ENCODE results near the gene DENND2D.

DENND2D gene

DNA sequence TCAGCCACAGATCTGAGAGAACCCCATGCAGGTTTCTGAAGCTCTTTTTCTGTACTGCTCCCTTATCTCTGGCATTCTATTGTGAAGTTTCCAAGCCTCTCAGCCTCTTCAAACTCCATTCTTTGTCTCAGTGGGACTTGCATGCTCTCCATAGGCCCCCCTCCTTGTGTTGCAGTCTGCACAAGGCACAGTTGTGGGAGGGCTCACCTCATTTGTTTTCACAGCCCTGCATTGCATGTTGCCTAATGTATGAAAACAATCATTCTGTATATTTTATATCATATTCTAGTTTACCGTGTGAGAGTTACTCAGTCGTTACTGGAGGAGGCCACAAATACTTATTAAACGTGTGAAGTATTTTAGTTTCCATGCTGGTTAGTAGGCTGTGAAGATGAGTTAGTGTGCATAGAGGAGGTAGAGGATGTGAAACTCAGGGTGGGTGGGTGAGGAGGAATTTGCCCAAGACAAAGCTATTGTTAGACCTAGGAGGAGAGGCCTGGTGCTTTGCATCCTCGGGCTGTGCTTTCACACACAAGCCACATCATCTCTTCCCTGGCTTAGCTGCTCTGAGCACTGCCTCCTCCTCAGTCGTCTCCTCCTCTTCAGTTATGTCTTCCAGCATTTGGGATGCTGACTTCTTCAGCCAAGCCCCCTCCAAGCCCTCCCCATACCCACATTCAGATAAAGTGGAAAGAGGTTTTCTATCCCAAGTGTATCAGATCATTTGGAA is 19.3 kb upstream of the DENND2D start:
- Histone ChIP-seq H3F3A (ENCODE audit: insufficient read depth, low read length) (peaks cover 29% of the 10 kb centered on the region), H3K4me3 (ENCODE audit: low read depth, low read length, poor library complexity, severe bottlenecking) (peak overlapping the region; percentile 20), H3K27ac (ENCODE audit: low read depth, low read length, poor library complexity, severe bottlenecking) (peak overlapping the region; percentile 100), H3K4me2 (ENCODE audit: low read length) (peak overlapping the region; percentile 57), H3K9ac (ENCODE audit: low read length) (peak overlapping the region; percentile 92), H3K9me2 (ENCODE audit: low read depth, low read length) (no peaks in the 10 kb centered on the region), H3K79me2 (ENCODE audit: insufficient read depth, low read length) (no peaks in the 10 kb centered on the region), H4K20me1 (ENCODE audit: insufficient read depth, low read length) (no peaks in the 10 kb centered on the region), H2AFZ (ENCODE audit: low read length) (no peak overlapping the region), H3K4me1 (ENCODE audit: insufficient read depth, low read length, severe bottlenecking) (peaks cover 100% of the 10 kb centered on the region), H3K36me3 (ENCODE audit: insufficient read depth, low read length) (no peaks in the 10 kb centered on the region), H3K9me3 (ENCODE audit: low read length) (no peaks in the 10 kb centered on the region), H3K27me3 (ENCODE audit: insufficient read depth, low read length) (no peaks in the 10 kb centered on the region)
- TF ChIP-seq, protein P1, sequence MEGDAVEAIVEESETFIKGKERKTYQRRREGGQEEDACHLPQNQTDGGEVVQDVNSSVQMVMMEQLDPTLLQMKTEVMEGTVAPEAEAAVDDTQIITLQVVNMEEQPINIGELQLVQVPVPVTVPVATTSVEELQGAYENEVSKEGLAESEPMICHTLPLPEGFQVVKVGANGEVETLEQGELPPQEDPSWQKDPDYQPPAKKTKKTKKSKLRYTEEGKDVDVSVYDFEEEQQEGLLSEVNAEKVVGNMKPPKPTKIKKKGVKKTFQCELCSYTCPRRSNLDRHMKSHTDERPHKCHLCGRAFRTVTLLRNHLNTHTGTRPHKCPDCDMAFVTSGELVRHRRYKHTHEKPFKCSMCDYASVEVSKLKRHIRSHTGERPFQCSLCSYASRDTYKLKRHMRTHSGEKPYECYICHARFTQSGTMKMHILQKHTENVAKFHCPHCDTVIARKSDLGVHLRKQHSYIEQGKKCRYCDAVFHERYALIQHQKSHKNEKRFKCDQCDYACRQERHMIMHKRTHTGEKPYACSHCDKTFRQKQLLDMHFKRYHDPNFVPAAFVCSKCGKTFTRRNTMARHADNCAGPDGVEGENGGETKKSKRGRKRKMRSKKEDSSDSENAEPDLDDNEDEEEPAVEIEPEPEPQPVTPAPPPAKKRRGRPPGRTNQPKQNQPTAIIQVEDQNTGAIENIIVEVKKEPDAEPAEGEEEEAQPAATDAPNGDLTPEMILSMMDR (IDR thresholded peaks at IDR 0.05; ENCODE audit: low read length) = no peak
- no peak for TF ChIP-seq EZH2 (IDR thresholded peaks at IDR 0.05; ENCODE audit: borderline replicate concordance, low read length)

DNA sequence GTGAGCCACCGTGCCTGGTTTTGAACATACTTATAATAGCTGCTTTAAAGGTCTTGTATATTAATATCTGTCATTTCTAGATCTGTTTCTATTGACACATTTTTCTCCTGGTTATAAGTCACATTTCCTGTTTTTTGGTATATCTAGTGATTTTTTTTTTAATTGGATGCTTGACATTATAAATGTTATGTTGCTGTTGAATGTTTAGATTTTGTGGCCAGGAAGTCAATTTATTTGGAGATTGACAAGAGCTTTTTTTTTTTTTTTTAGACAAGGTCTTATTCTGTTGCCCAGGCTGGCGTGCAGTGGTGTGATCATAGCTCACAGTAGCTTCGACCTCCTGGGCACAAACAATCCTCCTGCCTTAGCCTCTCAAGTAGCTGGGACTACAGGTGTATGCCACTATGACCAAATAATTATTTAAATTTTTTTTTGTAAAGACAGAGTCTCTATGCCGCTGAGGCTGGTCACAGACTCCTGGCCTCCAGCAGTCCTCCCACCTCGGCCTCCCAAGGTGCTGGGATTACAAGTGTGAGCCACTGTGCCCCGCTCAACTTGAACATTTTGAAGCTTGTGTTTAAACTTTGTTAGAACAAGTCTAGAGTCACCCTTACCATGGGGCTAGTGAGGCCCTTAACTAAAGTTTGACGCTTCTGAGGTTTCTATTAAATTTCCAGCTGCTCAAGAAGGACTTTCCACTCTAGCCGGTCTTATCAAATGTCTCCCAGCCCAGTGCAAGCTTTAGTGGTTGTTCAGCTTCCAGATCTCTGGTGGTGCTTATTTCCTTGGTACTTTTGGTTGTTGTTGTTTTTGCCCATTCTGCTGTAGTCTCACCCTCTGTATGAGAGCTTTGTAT is 18.5 kb upstream of the DENND2D start:
- peak overlapping the region; percentile 92 for H3K9ac ChIP-seq (ENCODE audit: low read length)
- H3K9me3 ChIP-seq (ENCODE audit: low read length) = no peaks in the 10 kb centered on the region
- H3K4me2 ChIP-seq (ENCODE audit: low read length) = peak overlapping the region; percentile 57
- no peaks in the 10 kb centered on the region for H3K27me3 ChIP-seq (ENCODE audit: insufficient read depth, low read length)
- TF ChIP-seq EZH2 (IDR thresholded peaks at IDR 0.05; ENCODE audit: borderline replicate concordance, low read length) = no peak
- TF ChIP-seq, protein P1 (IDR thresholded peaks at IDR 0.05; ENCODE audit: low read length) = no peak
- peak overlapping the region; percentile 100 for H3K27ac ChIP-seq (ENCODE audit: low read depth, low read length, poor library complexity, severe bottlenecking)
- no peak overlapping the region for H2AFZ ChIP-seq (ENCODE audit: low read length)
- H3F3A ChIP-seq (ENCODE audit: insufficient read depth, low read length) = peaks cover 30% of the 10 kb centered on the region
- H3K4me1 ChIP-seq (ENCODE audit: insufficient read depth, low read length, severe bottlenecking) = peaks cover 100% of the 10 kb centered on the region
- H4K20me1 ChIP-seq (ENCODE audit: insufficient read depth, low read length) = no peaks in the 10 kb centered on the region
- no peaks in the 10 kb centered on the region for H3K9me2 ChIP-seq (ENCODE audit: low read depth, low read length)
- H3K79me2 ChIP-seq (ENCODE audit: insufficient read depth, low read length) = no peaks in the 10 kb centered on the region
- H3K36me3 ChIP-seq (ENCODE audit: insufficient read depth, low read length) = no peaks in the 10 kb centered on the region
- peak overlapping the region; percentile 14 for H3K4me3 ChIP-seq (ENCODE audit: low read depth, low read length, poor library complexity, severe bottlenecking)

DNA sequence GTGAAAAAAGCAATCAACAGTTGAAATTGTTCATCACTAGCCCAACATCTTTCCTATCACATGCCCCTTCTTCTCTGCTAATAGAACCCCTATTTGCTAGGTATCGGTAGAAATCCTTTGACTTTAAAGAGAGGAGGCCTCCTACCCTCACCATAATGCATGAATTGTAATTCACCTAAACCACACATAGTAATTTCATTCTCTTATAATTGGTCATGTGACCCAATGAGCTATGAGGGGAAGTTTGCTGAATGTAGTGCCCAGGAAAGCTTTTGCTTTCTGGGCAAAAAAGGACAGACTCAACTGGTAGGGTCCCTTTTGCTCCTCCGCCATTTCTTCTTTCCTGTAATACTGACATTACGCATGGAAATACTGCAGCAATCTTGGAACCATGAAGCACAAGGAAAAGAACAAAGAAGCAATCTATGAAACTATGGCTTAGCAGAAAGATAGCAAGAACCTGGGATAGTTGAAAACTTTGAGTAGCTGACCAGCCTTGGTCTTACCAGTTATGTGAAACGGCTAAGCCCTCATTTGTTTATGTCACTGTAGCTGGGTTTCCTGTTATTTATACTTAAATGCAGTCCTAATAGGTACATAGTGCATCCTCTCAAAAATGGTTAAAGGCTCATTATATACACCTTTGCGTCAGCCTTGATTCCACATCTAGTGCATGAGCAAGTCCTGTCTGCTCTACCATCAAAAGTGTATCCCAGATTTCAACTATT is 16.9 kb upstream of the DENND2D start:
- peak overlapping the region; percentile 33 for H3K4me3 ChIP-seq (ENCODE audit: low read depth, low read length, poor library complexity, severe bottlenecking)
- peak overlapping the region; percentile 100 for H3K27ac ChIP-seq (ENCODE audit: low read depth, low read length, poor library complexity, severe bottlenecking)
- H2AFZ ChIP-seq (ENCODE audit: low read length) = no peak overlapping the region
- H3K36me3 ChIP-seq (ENCODE audit: insufficient read depth, low read length) = no peaks in the 10 kb centered on the region
- H3F3A ChIP-seq (ENCODE audit: insufficient read depth, low read length) = peaks cover 30% of the 10 kb centered on the region
- no peaks in the 10 kb centered on the region for H3K9me2 ChIP-seq (ENCODE audit: low read depth, low read length)
- H3K79me2 ChIP-seq (ENCODE audit: insufficient read depth, low read length) = no peaks in the 10 kb centered on the region
- no peaks in the 10 kb centered on the region for H4K20me1 ChIP-seq (ENCODE audit: insufficient read depth, low read length)
- TF ChIP-seq EZH2 (IDR thresholded peaks at IDR 0.05; ENCODE audit: borderline replicate concordance, low read length) = no peak
- TF ChIP-seq, protein P1 (IDR thresholded peaks at IDR 0.05; ENCODE audit: low read length) = no peak
- peak overlapping the region; percentile 64 for H3K4me2 ChIP-seq (ENCODE audit: low read length)
- H3K9me3 ChIP-seq (ENCODE audit: low read length) = no peaks in the 10 kb centered on the region
- no peaks in the 10 kb centered on the region for H3K27me3 ChIP-seq (ENCODE audit: insufficient read depth, low read length)
- H3K9ac ChIP-seq (ENCODE audit: low read length) = peak overlapping the region; percentile 92
- H3K4me1 ChIP-seq (ENCODE audit: insufficient read depth, low read length, severe bottlenecking) = peaks cover 100% of the 10 kb centered on the region

All from OCI-LY1 (cell line).